NCI-H187 treated with DMSO at 0.1 percent for 48 hours (cell line): Measurements from ENCODE around the gene ANP32A.

ENCODE experiments used
- DNase-seq: peaks from one replicate; lab custom pipeline; 2025; lab: John Stamatoyannopoulos, UW

Gene ANP32A

GRCh38 chr15:68797599-68798345 is 22.9 kb downstream of the ANP32A start:
- no peak for DNase-seq

- DNase-seq = no peak
These were observed 23.5 kb downstream of the ANP32A start for GRCh38 chr15:68797191-68797590.

- no peak for DNase-seq
These were observed 24.1 kb downstream of the ANP32A start for GRCh38 chr15:68796576-68796975.

- no peak for DNase-seq
These were observed 25.3 kb downstream of the ANP32A start for GRCh38 chr15:68795298-68795848.

GRCh38 chr15:68794863-68795262 is 25.8 kb downstream of the ANP32A start:
- no peak for DNase-seq

GRCh38 chr15:68794307-68794706 is 26.4 kb downstream of the ANP32A start:
- no peak for DNase-seq

- no peak for DNase-seq
These were observed 26.9 kb downstream of the ANP32A start for GRCh38 chr15:68793776-68794175.

GRCh38 chr15:68792901-68793766 is 27.6 kb downstream of the ANP32A start:
- DNase-seq = no peak

- DNase-seq = no peak
These were observed 29.0 kb downstream of the ANP32A start for GRCh38 chr15:68791431-68792283.

GRCh38 chr15:68790910-68791309 is 29.8 kb downstream of the ANP32A start:
- DNase-seq = no peak

- DNase-seq = no peak
These were observed 30.5 kb downstream of the ANP32A start for GRCh38 chr15:68790242-68790575.

- no peak for DNase-seq
These were observed 31.0 kb downstream of the ANP32A start for GRCh38 chr15:68789534-68790241.

GRCh38 chr15:68789091-68789490 is 31.6 kb downstream of the ANP32A start:
- no peak for DNase-seq

GRCh38 chr15:68788264-68788624 is 32.5 kb downstream of the ANP32A start:
- DNase-seq = no peak

- DNase-seq = no peak
These were observed 33.0 kb downstream of the ANP32A start for GRCh38 chr15:68787609-68788263.

GRCh38 chr15:68786753-68787152 is 33.9 kb downstream of the ANP32A start:
- DNase-seq = no peak

GRCh38 chr15:68785541-68785940 is 35.2 kb downstream of the ANP32A start:
- no peak for DNase-seq

- no peak for DNase-seq
These were observed 36.5 kb downstream of the ANP32A start for GRCh38 chr15:68784206-68784605.

- no peak for DNase-seq
These were observed 37.3 kb downstream of the ANP32A start for GRCh38 chr15:68783226-68784058.

GRCh38 chr15:68782589-68783161 is 38.0 kb downstream of the ANP32A start:
- no peak for DNase-seq
